ENCODE data around the gene RAB26.

Gene RAB26

DNA sequence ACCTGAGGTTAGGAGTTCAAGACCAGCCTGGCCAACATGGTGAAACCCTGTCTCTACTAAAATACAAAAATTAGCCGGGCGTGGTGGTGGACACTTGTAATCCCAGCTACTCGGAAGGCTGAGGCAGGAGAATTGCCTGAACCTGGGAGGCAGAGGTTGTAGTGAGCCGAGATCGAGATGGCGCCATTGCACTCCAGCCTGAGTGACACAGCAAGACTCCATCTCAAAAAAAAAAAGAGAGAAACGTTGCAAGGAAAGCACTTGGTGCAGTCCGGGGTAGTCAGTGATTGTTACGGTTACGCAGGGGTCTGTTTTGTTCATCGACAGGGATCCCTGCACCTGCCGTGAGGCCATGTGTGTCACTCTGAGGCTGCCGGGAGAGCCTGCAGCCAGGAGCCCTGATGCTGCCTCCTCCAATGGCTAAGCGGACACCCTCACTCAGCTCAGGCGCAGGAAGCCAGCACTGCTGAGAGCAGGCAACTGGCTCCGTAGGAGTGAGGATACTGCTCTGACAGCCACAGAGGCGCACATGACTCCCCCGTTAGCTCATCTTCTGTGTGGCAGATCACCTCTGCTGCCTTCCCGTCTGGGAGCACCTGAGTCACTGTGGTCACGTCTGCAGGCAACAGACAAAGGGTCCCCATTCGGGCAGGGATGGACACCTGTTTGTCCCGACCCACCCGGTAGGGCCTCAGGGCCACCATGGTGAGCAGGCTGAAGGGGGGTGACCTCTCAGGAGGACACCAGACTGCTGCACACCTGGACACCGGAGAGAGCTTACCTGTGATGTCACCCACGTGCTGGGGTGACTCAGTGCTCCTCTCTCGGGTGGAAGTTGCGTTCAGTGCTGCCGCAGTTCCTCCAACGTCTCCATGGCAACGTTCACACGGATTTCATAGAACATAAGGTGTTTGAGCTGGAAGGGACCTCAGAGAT lies 5.2 kb upstream of the RAB26 start:
- no peak for DNase-seq (ENCODE audit: low read depth in 1 of 2, low spot score in 1 of 2)

DNA sequence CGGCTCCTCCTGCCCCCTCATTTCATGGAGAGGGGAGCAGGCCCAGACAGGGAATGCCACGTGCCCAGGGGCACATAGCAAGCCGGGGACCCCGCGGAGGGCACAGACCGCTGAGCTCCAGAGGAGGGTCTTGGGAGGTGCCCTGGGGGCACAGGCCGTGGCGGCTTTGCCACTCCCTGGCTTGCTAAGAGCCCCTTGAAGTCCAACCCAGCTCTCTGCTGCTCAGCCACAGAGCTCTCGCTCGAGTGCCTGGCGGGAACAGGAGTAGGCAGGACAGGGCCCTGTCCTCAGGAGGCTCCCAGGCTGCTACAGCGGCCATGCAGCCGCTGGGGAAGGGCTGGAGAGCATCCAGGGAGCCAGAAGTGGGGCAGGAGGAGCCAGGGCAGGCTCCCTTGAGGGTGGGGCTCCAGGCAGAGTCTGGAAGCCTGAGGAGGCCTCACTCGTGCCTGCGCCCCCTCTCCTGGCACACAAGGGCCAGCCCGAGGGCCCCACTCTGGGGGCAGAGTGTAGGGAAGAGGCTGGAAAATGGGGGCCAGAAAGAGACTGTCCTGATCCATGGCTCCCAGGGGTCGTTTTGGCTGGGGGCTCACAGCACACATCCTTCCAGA lies 4.4 kb upstream of the RAB26 start:
- no peak for DNase-seq (ENCODE audit: low read depth in 1 of 2, low spot score in 1 of 2)

DNA sequence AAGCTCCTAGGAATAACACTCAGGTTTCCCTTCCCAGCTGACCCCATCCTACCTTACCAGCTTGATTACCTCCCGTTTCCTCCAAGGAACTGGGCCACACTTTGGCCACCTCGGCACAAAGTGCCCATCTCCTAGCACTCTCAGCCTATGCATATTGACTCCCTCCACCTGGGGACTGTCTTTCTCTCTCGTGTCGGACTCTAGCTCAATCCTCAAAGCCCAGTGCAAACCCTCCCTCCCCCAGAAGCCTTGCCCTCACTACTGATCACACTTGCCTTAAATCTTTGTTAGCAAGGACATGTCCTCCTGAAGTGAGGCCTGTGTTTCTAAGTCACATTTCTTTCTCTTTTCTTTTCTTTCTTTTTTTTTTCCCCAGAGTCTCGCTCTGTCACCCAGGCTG lies 2.6 kb upstream of the RAB26 start:
- no peak for DNase-seq (ENCODE audit: low read depth in 1 of 2, low spot score in 1 of 2)

DNA sequence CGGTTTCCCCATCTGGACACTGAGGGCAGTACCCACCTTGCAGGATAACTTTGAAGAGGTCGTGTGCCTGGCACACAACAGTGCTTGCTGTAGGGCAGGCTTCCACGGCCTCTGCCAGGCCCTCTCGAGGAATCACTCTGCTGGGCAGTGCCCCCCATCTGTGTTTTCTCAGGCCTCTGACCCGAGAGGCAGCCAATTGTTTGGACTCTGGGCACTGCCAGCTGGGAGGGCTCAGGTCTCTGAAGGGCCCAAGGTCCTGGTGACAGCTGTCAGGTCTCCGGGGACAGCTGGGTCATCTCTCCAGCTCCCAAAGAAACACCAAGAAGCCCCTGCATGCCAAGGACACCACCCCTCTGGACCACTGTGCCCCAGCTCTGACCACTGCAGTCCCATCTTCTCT lies 1.0 kb upstream of the RAB26 start:
- no peak for DNase-seq (ENCODE audit: low read depth in 1 of 2, low spot score in 1 of 2)

DNA sequence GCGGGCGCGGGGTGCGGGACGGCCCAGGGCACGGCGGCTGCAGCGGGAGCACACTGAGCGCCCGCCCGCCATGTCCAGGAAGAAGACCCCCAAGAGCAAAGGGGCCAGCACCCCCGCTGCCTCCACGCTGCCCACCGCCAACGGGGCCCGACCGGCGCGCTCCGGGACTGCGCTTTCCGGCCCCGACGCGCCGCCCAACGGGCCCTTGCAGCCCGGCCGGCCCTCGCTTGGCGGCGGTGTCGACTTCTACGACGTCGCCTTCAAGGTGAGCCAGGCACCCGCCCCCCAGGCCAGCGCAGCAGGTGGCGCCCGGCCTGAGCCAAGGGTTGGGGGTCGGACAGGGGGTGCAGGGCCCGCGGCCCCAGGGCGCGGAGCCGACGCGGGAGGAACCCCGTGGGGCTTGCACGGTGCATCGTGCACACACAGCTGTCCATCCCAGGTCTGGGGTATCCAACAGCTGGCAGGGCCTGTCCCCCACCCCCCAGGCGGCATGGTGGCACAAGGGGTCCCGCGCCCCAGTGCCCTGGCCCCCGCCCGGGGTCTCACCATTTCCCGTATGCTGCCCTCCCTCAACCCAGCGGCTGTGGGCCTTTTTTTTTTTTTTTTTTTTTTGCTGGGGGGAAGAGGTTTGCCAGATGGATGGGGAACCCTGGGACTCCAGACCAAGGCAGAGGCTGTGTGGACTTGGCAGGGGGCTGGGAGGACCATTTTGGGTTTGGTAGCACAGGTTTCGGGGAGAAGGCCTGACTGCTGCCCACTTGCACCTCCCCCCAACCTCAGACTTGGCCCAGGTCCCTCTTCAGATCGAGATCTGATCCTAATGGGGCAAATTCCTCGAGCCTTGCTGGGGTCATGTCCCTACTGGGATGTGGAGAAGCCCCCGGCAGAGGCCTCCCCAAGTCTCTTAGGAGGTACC lies 547 bp downstream of the RAB26 start:
- DNase-seq (ENCODE audit: low read depth in 1 of 2, low spot score in 1 of 2), result no peak

DNA sequence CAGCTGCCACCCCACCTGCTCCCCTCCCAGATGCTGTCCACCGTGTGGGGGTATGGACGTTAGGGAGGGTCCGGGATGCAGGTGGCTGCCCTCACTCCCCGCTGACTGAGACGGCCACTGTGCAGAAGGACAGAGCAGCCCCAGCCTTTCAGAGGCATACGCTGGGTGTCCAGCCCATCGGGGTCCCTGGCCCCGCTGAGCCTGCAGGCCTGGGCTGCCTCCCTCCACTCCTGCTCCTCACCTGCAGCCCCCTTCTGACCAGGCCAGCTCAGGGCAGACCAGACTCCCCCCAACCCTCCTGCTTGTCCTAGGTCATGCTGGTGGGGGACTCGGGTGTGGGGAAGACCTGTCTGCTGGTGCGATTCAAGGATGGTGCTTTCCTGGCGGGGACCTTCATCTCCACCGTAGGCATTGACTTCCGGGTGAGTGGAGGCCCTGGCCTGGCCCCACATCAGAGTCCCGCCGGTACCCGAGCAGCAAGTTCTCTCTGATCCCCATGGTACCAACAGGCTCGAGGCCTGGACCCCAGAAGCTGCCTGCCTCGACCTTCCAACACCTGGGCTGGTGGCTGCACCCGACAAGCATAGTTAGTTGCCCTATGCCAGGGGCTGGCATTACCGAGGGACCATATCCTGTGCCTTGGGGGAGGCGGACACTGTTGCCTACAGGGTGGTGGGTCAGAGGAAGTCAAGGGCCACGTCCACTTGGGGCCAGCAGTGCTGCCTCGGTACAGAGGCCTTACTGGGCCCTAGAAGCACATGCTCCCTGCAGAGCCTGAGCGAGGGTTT lies 1.4 kb downstream of the RAB26 start:
- no peak for DNase-seq (ENCODE audit: low read depth in 1 of 2, low spot score in 1 of 2)

DNA sequence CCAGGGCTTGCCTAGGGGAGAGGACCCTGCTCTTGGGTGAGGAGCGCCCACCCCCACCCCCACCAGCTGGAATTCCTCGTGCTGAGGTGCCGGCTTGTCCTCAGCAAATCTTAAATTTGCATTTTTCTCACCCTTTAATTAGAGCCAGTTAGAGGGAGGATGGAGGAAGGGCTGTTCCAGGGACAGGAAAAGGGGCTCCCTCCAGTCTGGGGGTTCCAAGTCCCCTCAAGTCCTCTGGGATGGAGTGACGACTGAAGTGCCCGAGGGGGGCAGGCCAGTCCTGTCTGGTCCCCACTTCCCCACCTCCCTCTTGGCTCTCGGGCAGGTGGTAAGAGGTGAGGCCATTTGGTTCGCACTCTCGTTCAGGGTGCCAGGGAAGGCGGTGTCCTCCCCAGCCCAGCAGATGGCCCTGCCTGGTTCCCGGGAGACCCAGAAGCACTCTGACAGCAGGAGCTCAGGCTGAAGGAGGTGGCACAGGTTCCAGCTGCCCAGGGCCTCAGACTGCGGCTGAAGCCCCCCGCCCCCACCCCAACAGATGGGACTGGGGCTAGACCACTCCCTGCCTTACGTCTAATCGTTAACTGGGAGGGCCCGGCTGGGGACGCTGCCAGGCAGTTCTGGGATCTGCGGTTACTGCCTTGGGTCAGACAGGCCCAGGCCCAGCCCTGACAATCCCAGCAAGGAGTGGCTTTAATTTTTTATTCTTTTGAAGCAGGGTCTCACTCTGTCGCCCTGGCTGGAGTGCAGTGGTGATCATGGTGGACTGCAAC lies 2.2 kb downstream of the RAB26 start:
- no peak for DNase-seq (ENCODE audit: low read depth in 1 of 2, low spot score in 1 of 2)

DNA sequence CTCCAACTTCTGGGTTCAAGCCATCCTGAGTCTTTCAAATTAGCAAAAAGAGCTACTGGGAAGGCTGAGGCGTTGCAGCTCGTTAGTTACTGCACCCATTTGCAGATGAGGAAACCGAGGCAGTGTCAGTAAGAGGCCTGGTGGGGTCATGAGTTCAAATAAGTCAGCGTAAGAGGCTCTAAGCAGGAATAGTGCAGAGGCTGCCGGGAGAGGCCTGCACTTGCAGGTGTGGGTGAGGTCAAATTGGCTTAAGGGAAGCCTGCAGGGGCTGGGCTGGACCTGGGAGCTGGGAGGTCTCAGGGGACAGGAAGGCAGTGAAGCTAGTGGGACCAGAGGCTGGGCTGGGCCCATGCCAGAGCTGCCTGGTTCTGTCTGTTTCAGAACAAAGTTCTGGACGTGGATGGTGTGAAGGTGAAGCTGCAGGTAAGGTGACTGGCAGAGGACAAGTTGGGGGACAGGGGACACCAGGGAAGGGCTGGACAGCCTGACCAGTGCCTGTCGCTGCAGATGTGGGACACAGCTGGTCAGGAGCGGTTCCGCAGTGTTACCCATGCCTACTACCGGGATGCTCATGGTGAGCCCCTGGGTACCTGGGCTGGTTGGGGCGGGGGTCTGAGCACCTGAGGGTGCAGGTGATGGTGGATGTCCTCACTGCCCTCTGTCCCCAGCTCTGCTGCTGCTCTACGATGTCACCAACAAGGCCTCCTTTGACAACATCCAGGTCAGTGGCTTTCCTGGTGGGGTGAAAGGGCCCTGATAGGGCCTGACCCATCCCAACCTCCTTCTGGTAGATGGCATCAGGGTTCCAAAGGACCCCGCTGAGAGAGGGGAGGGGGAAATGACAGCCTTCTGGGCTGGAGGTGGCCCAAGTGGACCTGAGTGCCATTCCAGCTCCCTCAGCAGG lies 3.0 kb downstream of the RAB26 start:
- DNase-seq (ENCODE audit: low read depth in 1 of 2, low spot score in 1 of 2), result no peak

DNA sequence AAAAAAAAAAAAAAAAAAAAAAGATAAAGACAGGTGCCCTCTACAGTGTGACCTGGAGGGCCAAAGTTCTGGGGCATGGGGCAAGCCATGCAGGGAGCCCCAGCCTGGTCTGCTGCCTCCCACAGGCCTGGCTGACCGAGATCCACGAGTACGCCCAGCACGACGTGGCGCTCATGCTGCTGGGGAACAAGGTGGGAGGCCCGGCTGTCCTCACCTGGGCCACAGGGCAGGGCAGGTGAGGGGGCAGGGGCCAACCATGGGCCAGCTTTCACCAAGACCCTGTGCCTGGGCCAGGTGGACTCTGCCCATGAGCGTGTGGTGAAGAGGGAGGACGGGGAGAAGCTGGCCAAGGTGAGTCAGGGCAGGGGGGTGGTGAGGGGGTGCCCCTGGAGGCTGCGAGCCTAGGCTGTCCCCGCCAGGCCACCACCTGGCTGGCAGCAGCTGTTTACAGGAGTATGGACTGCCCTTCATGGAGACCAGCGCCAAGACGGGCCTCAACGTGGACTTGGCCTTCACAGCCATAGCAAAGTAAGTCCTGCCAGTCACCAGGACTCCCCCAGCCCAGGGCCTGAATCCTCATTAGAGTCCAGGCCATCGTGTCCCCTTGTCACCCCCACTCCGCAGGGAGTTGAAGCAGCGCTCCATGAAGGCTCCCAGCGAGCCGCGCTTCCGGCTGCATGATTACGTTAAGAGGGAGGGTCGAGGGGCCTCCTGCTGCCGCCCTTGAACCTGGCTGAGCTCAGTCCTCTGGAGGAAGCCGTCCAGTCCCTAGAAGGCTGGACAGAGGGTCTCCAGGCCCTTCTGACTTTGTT lies 4.5 kb downstream of the RAB26 start:
- no peak for DNase-seq (ENCODE audit: low read depth in 1 of 2, low spot score in 1 of 2)

DNA sequence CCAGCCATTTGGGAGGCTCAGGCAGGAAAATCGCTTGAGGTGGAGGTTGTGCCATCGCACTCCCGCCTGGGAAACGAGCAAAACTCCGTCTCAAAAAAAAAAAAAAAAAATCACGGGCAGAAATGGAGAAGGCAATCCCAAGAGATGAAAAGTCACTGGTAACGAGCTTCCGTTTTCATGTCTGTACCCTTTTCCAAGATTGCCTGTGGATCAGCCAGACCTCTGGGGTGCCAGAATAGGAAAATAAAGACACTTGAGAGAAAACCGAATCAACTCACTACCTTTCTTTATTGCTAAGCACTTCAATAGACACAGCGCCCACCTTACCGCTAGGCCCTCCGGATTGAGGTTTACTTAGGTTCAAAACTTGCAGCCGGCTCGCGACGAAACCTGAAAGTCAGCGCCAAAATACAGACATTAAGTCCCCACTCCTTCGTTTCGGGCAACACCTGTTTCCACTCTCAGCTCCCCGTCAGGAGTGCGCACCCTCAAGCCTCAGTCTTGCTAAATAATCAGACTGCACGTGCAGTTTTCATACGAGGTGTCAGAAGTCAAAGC lies 6.2 kb downstream of the RAB26 start:
- DNase-seq (ENCODE audit: low read depth in 1 of 2, low spot score in 1 of 2), result no peak

DNA sequence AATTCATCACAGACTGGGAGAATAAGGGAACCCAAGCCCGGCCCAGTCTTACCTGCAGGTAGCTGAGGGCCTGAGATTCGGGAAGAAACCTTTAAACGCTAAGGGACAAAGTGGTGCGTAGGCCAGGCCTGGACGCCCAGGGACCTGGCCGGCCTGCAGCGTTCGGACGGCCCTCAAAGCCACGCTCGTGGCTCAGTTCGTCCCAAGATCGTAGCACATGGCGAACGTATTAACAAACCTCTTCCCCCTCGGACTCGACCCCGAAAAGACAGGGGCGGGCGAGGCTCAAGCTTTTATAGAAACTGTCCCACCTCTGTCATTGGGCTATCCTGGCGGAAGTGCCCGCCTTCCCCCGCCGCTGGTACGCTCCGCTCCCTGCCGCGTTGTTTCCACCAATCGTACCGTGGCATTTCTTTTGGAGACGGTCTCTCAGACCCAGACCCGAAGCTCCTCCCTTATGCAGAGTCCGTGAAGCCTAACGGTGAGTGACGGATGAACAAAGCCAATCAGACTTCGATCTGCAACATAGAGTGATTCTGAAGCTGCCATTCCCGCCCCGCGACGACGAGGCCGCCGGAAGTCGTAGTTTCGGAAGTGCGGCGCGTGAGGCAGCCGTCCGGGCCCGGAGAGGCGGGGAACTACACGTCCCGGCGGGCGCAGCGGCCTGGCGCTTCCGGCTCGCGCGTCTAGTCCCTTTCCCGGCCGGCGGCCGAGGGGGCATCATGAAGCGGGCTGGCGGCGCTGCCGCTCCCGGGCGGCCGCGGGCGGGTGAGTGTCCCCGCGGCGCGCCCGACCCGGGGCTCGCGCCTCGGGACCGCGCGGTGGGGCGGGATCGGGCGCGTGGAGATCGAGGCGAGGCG lies 6.9 kb downstream of the RAB26 start, which contains the start of gene TRAF7:
Gene TRAF7 (plus strand): TSS at position 692 of the 860 bp plus-strand sequence. CDS start 8,139 bp downstream, outside the sequence.
- peak; percentile 90 to 97 for DNase-seq (ENCODE audit: low read depth in 1 of 2, low spot score in 1 of 2)

DNA sequence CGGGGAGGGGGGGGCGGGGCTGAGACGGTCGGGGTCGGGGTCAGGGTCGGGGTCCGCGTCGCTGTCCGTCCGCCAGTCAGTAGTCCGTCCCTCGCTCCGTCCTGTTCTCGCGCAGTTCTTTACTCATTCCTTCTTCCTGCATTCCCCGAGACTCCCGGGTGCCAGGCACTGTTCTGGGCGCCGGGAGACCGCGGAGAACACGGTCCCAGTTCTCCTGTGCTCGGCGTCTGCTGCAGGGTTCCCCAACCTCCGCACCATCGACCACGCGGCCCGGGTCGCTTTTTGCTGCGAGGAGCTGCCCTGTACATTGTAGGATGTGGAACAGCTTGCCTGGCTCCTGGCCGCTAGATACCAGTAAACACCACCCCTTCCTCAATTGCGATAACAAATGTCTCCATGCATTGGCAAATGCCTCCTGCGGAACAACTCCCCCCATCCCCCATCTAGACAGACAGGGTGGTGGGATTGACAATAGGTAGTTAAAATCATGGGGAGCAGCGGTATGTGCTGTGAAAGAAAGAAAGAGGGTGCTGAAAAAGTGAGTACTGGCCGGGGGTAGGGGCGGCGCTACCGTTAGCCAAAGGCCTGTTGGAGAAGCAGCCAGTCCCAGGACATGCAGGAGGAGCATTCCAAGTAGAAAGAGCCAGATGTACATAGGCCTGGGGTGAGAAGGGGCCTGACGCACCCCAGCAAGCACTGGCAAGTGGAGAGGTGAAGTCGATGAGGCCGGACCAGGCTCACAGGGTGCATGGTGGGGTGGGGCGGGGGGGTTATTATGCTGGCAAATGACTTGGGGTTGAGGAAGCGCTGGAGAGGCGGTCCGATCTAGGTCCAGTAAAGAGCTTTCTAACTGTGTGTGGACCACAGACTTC lies 7.8 kb downstream of the RAB26 start:
- no peak for DNase-seq (ENCODE audit: low read depth in 1 of 2, low spot score in 1 of 2)

DNA sequence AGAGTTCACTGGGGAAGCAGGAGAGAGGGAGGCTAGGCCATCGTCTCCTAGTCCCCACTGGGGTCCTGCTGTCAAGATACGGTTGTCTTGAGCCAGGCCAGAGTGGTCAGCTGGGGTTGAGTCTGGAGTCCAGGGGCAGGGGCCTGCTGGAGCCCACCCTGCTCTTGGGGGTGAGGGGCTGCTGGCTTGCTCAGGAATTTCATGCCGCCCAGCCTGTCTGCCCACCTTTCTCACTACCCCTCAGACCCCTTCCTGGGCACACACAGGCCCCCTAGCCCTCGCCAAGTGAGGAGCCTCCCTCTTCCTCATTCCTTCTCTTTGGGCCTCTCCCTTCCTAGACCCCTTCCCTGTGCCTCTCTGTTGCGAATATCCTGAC lies 8.4 kb downstream of the RAB26 start:
- no peak for DNase-seq (ENCODE audit: low read depth in 1 of 2, low spot score in 1 of 2)

DNA sequence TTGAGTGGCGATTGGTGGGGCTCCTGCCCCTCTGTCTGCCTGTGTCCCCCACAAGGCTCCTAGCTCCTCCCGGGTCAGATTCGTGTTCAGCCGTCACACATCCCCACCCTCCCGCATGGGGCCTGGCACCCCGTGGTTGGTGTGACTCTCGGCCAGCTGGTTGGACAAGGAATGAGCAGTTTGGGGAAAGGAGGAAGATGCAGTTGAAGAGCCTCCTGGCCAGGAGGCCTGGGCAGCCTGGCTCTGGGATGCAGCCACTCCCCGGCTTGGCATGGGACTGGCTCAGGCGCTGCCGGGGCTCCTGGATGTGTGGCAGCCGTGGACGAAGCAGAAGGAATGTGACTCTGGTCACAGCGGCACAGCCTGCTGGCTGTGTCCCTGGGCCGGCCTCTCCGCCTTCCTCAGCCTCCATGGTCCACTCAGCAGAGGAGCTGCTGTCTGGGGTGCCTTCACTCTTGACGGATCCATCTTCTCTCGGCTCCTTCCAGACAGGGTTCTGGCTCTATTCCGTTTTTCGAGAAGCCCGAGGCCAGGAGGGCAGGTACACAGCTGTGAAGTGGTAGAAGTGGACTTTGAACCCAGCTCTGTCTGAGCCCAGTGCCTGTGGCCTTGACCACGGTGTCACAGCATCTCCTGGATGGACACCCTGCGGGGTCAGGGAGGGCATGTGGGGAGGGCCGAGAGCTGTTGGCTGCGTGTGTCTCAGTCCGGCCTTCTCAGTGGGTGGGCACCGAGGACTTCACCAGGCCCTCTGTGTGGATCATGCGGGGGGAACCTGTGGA lies 9.2 kb downstream of the RAB26 start:
- DNase-seq (ENCODE audit: low read depth in 1 of 2, low spot score in 1 of 2), result no peak

DNA sequence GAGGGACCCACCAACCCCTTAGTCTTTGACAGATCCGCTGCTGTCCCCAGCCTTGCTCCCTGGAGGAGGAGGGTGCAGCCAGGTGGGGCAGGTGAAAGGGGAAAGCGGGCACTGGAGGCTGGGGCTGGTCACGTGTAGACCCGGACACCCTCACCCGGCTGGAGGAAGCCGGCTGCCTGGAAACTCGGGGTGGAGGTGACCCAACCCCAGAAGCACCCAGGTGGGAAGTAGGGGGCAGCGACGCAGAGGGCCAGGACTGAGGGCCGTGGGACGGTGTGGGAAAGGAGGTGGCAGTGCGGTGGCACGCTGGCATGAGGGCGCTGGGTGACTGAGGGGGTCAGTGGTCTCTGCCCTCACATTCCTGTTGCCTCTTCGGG lies 9.8 kb downstream of the RAB26 start:
- no peak for DNase-seq (ENCODE audit: low read depth in 1 of 2, low spot score in 1 of 2)
